ENCODE results near the gene HSH2D. TPM values are rescaled to one million over a fixed set of nuclear protein-coding genes. Genes with fewer than 3 reads are reported as not detected.

The HSH2D gene
- total and polyA plus RNA-seq, 9 of the 15 experiments (the other 6 are each of a cell fraction or from before 2014, with no cell fraction given) = 0.03 to 1.1 (median 0.35) TPM; not detected in 1

DNA sequence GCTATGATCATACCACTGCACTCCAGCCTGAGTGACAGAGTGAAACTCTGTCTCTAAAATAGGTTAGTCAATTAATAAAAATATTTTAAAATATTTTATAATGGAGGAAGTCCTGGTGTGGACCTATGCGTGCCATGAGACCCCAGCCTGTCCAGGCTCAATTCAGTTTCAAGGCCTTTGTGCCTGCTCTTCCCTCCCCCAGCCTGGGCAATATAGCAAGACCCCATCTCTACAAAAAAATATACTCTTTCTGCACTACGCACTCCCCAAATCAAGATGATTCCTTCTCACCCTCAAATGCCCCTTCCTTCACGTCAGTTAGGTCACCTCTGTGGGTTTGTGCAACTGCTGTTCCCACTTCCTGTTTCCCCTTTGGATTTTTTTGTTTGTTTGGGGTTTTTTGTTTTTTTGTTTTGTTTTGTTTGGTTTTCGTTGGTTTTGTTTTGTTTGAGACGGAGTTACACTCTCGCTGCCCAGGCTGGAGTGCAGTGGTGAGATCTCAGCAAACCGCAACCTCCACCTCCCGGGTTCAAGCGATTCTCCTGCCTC, 1.4 kb upstream of the HSH2D start:
- ATAC-seq = no peak
- 60% methylated on average over 8 of the region's 9 CpGs for WGBS (ENCODE audit: insufficient coverage, low coverage, missing lambda C conversion rate)
- H3K79me2 ChIP-seq (ENCODE audit: control insufficient read depth, insufficient read depth, low read length) = no peaks in the 10 kb centered on the region
- H3K36me3 ChIP-seq (ENCODE audit: control insufficient read depth, insufficient read depth, low read length) = no peaks in the 10 kb centered on the region
- no peaks in the 10 kb centered on the region for H4K20me1 ChIP-seq (replicated peaks; ENCODE audit: control insufficient read depth, insufficient read depth, low read length)
- no peak for DNase-seq (ENCODE audit: extremely low read depth in 1 of 4, low spot score in 3 of 4)
- TF ChIP-seq TRIM24 (IDR thresholded peaks at IDR 0.05) (peak in 1 of 2 experiments; percentile 32; a peak in 1 of 4 replicates), PRMT5 (CRISPR knock-in tag; IDR thresholded peaks at IDR 0.05) (no peak), RBM25 (IDR thresholded peaks at IDR 0.05; ENCODE audit: low read depth, low read length, severe bottlenecking) (peak; percentile 88), NR0B1 (IDR thresholded peaks at IDR 0.05; ENCODE audit: partially characterized antibody) (no peak), BCOR (IDR thresholded peaks at IDR 0.05) (peak; percentile 66), KAT2B (IDR thresholded peaks at IDR 0.05; ENCODE audit: low read depth, low read length) (no peak), ZNF121 (CRISPR knock-in tag; conservative IDR thresholded peaks at IDR 0.05) (peak; percentile 96), SPI1 (IDR thresholded peaks at IDR 0.05; ENCODE audit: borderline replicate concordance, low read depth, low read length) (peak; percentile 86), TAF7 (tag; IDR thresholded peaks at IDR 0.05) (no peak)
- TF ChIP-seq, protein P1, sequence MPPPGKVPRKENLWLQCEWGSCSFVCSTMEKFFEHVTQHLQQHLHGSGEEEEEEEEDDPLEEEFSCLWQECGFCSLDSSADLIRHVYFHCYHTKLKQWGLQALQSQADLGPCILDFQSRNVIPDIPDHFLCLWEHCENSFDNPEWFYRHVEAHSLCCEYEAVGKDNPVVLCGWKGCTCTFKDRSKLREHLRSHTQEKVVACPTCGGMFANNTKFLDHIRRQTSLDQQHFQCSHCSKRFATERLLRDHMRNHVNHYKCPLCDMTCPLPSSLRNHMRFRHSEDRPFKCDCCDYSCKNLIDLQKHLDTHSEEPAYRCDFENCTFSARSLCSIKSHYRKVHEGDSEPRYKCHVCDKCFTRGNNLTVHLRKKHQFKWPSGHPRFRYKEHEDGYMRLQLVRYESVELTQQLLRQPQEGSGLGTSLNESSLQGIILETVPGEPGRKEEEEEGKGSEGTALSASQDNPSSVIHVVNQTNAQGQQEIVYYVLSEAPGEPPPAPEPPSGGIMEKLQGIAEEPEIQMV (tag; conservative IDR thresholded peaks at IDR 0.05; ENCODE audit: low read depth) = no peak
- FAIRE-seq = no peak
- H3K27me3 ChIP-seq (ENCODE audit: control insufficient read depth in 2 of 2, insufficient read depth in 2 of 2, low read length in 2 of 2) = no peaks in the 10 kb centered on the region; a peak in 1 of 5 replicates
- no peaks in the 10 kb centered on the region for H3K9me3 ChIP-seq (replicated peaks; ENCODE audit: control insufficient read depth, insufficient read depth, low read depth, low read length)
- no peak overlapping the region for H3K9ac ChIP-seq (ENCODE audit: insufficient read depth in 1 of 2, low read depth in 2 of 2, low read length in 2 of 2)
- H3K9me1 ChIP-seq (ENCODE audit: control insufficient read depth, insufficient read depth, low read length) = no peaks in the 10 kb centered on the region
- H3K4me3 ChIP-seq = no peak overlapping the region
- intact Hi-C loops (cut with micrococcal nuclease) (no loop called here), in situ Hi-C loops (cut with MboI) (no loop called here)
- no peak overlapping the region for H2AFZ ChIP-seq (ENCODE audit: low read depth, low read length)
- ChIA-PET CTCF (ENCODE audit: low intra/inter-chr PET ratio) (no interaction called here), POLR2A (interaction anchor here (0.7 to 1.2 kb wide), 2 partner anchors 13 to 1030 kb away, joined by 4 to 5 read pairs; no protein-coding TSS in a partner anchor)
- no TSS peak for BruUV-seq (replicated peaks)
- H3K4me1 ChIP-seq (replicated peaks in 1 of 2; ENCODE audit: control insufficient read depth in 2 of 2, insufficient read depth in 2 of 2, low read length in 2 of 2) = peaks cover 0 to 15% of the 10 kb centered on the region in 2 experiments; a peak in 2 of 5 replicates
- H3K27ac ChIP-seq (ENCODE audit: extremely low read depth, low read depth, low read length) = no peak overlapping the region
- H3K4me2 ChIP-seq (ENCODE audit: insufficient read depth, low read length) = no peak overlapping the region

Measured in K562 (cell line).